GM19025 (cell line): ENCODE measurements around the gene METTL17.
"Not testable (repeated sequence)": the region's sequence is repeated elsewhere in the genome, so short reads cannot be mapped to it uniquely, and the experiment has no call there.

Experiments
- ATAC-seq: cut with Tn5 transposase; IDR thresholded peaks from one replicate; pipeline ENCODE4 v1.9.1; 2021; ENCODE audit warnings: mild to moderate bottlenecking, low read depth, moderate library complexity; ENCODE audit not compliant: unreplicated experiment

The METTL17 gene

GRCh38 chr14:20989471-20989786 is 351 bp upstream of the METTL17 start:
- ATAC-seq = no peak

GRCh38 chr14:20996521-20996920 is 6.7 kb downstream of the METTL17 start:
- ATAC-seq = no peak

- no peak for ATAC-seq
These were observed 7.3 kb downstream of the METTL17 start for GRCh38 chr14:20997115-20997514.

GRCh38 chr14:20997564-20997963 is 7.8 kb downstream of the METTL17 start:
- ATAC-seq = no peak

- ATAC-seq = no peak
These were observed 8.4 kb downstream of the METTL17 start for GRCh38 chr14:20998139-20998538.

- no peak for ATAC-seq
These were observed 9.0 kb downstream of the METTL17 start, which contains the start of gene SLC39A2 for GRCh38 chr14:20998674-20999366. Gene SLC39A2 (plus strand): TSS chr14:20999293. CDS start chr14:20999447, 154 bp downstream.

GRCh38 chr14:20999591-20999990 is 9.8 kb downstream of the METTL17 start:
- no peak for ATAC-seq

GRCh38 chr14:21001218-21001617 is 11.4 kb downstream of the METTL17 start:
- ATAC-seq = no peak

GRCh38 chr14:21003788-21004346 is 14.1 kb downstream of the METTL17 start:
- ATAC-seq = no peak

GRCh38 chr14:21009721-21010120 is 19.9 kb downstream of the METTL17 start:
- ATAC-seq = not testable (repeated sequence)

GRCh38 chr14:21011136-21011535 is 21.4 kb downstream of the METTL17 start:
- no peak for ATAC-seq

GRCh38 chr14:21014761-21015190 is 25.0 kb downstream of the METTL17 start:
- no peak for ATAC-seq

GRCh38 chr14:21015312-21015711 is 25.5 kb downstream of the METTL17 start:
- no peak for ATAC-seq

- no peak for ATAC-seq
These were observed 26.8 kb downstream of the METTL17 start for GRCh38 chr14:21016413-21017190.

- no peak for ATAC-seq
These were observed 27.9 kb downstream of the METTL17 start for GRCh38 chr14:21017528-21018245.

GRCh38 chr14:21018286-21018685 is 28.5 kb downstream of the METTL17 start:
- no peak for ATAC-seq

- no peak for ATAC-seq
These were observed 29.0 kb downstream of the METTL17 start for GRCh38 chr14:21018781-21019180.

GRCh38 chr14:21019366-21019765 is 29.6 kb downstream of the METTL17 start:
- ATAC-seq = no peak

GRCh38 chr14:21020977-21021545 is 31.3 kb downstream of the METTL17 start:
- ATAC-seq = no peak

- no peak for ATAC-seq
These were observed 32.9 kb downstream of the METTL17 start for GRCh38 chr14:21022686-21023085.

- ATAC-seq = no peak
These were observed 33.4 kb downstream of the METTL17 start for GRCh38 chr14:21023174-21023573.
